GM23338 (cell line): ENCODE measurements around the gene PIK3CG. TPM values are rescaled to one million over a fixed set of nuclear protein-coding genes. Genes with fewer than 3 reads are reported as not detected.

Experiments
- ATAC-seq: fragments of 200-7000 bp; cut with Tn5 transposase; 3 replicates; pipeline ENCODE4 v1.9.1; 2020
- DNase-seq: peaks from one replicate; pipeline ENCODE4 v3.0.0-alpha.2; 2015; ENCODE audit warnings: low spot score
- H2AFZ ChIP-seq: fragments of 200-600 bp; sonication (generic); 2 replicates; pipeline ENCODE4 v1.8.0; 2016; ENCODE audit warnings: antibody characterized with exemption, mild to moderate bottlenecking, moderate library complexity
- H3F3A ChIP-seq: fragments of 200-600 bp; sonication (generic); replicated peaks from 2 replicates; pipeline ENCODE4 v1.8.0; 2017; ENCODE audit warnings: antibody characterized with exemption, mixed run types, low read depth
- H3K27ac ChIP-seq: fragments of 200-600 bp; sonication (generic); 2 replicates; pipeline ENCODE4 v1.6.1; 2016; ENCODE audit warnings: low read depth
- H3K27me3 ChIP-seq: fragments of 200-600 bp; sonication (generic); 2 replicates; pipeline ENCODE4 v1.8.0; 2016; ENCODE audit warnings: mild to moderate bottlenecking, mixed run types, moderate library complexity; ENCODE audit not compliant: insufficient read depth
- H3K36me3 ChIP-seq: fragments of 200-600 bp; sonication (generic); 2 replicates; pipeline ENCODE4 v1.8.0; 2016; ENCODE audit warnings: mild to moderate bottlenecking; ENCODE audit not compliant: insufficient read depth
- H3K4me1 ChIP-seq: fragments of 200-600 bp; sonication (generic); 2 replicates; pipeline ENCODE4 v1.8.0; 2016; ENCODE audit warnings: mild to moderate bottlenecking, moderate library complexity; ENCODE audit not compliant: insufficient read depth
- H3K4me2 ChIP-seq: fragments of 200-600 bp; sonication (generic); 2 replicates; pipeline ENCODE4 v1.7.1; 2017; ENCODE audit warnings: mixed run types
- H3K4me3 ChIP-seq: fragments of 200-600 bp; sonication (generic); 2 replicates; pipeline ENCODE4 v1.6.1; 2016; ENCODE audit warnings: mixed run types
- H3K79me2 ChIP-seq: fragments of 200-600 bp; sonication (generic); replicated peaks from 2 replicates; pipeline ENCODE4 v1.8.0; 2017; ENCODE audit warnings: mild to moderate bottlenecking; ENCODE audit not compliant: insufficient read depth
- H3K9me2 ChIP-seq: fragments of 200-600 bp; sonication (generic); 2 replicates; pipeline ENCODE4 v1.8.0; 2017; ENCODE audit not compliant: insufficient read depth
- H4K20me1 ChIP-seq: fragments of 200-600 bp; sonication (generic); replicated peaks from 2 replicates; pipeline ENCODE4 v1.8.0; 2017; ENCODE audit warnings: mild to moderate bottlenecking; ENCODE audit not compliant: insufficient read depth
- H3K27ac Mint-ChIP-seq: 2 replicates; pipeline ENCODE4 v1.8.0; 2020; ENCODE audit warnings: inconsistent platforms, mild to moderate bottlenecking, moderate library complexity, mixed read lengths
- H3K27me3 Mint-ChIP-seq: 3 replicates; pipeline ENCODE4 v1.8.0; 2022; ENCODE audit warnings: low read depth, mild to moderate bottlenecking, moderate library complexity, mixed read lengths, inconsistent platforms; ENCODE audit not compliant: insufficient read depth, poor library complexity
- H3K36me3 Mint-ChIP-seq: 3 replicates; pipeline ENCODE4 v1.8.0; 2021; ENCODE audit warnings: low read depth, mild to moderate bottlenecking, inconsistent platforms, moderate library complexity, mixed read lengths
- H3K4me1 Mint-ChIP-seq: 3 replicates; pipeline ENCODE4 v1.8.0; 2020; ENCODE audit warnings: mild to moderate bottlenecking, inconsistent platforms, mixed read lengths
- H3K4me3 Mint-ChIP-seq: 3 replicates; pipeline ENCODE4 v1.8.0; 2021; ENCODE audit warnings: moderate library complexity, mild to moderate bottlenecking, inconsistent platforms, mixed read lengths
- H3K9me3 Mint-ChIP-seq: 3 replicates; pipeline ENCODE4 v1.8.0; 2020; ENCODE audit warnings: moderate library complexity, mild to moderate bottlenecking, inconsistent platforms, mixed read lengths
- CTCF ChIP-seq, 2 experiments: fragments of 200-600 bp in 1 of 2; sonication (generic) in 1 of 2; conservative IDR thresholded peaks; 2 replicates each; pipeline versions ENCODE4 v1.5.1 to v1.6.1; 2016 to 2017; ENCODE audit warnings: antibody characterized with exemption in 2 of 2, low read depth in 2 of 2, mild to moderate bottlenecking in 2 of 2, moderate library complexity in 1 of 2
- ETS1 ChIP-seq: IDR thresholded peaks from 2 replicates; pipeline ENCODE4 v1.6.1; 2016; ENCODE audit warnings: antibody characterized with exemption
- EZH2 ChIP-seq: fragments of 200-600 bp; sonication (generic); IDR thresholded peaks from one replicate; pipeline ENCODE4 v1.8.0; 2017; ENCODE audit warnings: antibody characterized with exemption, mild to moderate bottlenecking, low read depth; ENCODE audit not compliant: unreplicated experiment
- JUNB ChIP-seq: IDR thresholded peaks from one replicate; pipeline ENCODE4 v1.6.1; 2016; ENCODE audit warnings: antibody characterized with exemption; ENCODE audit not compliant: unreplicated experiment
- REST ChIP-seq: IDR thresholded peaks from one replicate; pipeline ENCODE4 v1.6.1; 2018; ENCODE audit warnings: antibody characterized with exemption; ENCODE audit not compliant: unreplicated experiment
- STAT1 ChIP-seq: IDR thresholded peaks from one replicate; pipeline ENCODE4 v1.6.1; 2016; ENCODE audit warnings: antibody characterized with exemption; ENCODE audit not compliant: unreplicated experiment
- ZNF114 ChIP-seq: fragments of 250-450 bp; sonication (Bioruptor Pico); IDR thresholded peaks from 2 replicates; pipeline ENCODE4 v1.5.0; 2020; ENCODE audit warnings: mild to moderate bottlenecking, moderate library complexity
- ZNF331 ChIP-seq: fragments of 250-450 bp; sonication (Bioruptor Pico); IDR thresholded peaks from 2 replicates; pipeline ENCODE4 v1.5.0; 2020; ENCODE audit warnings: low read depth, mild to moderate bottlenecking, moderate library complexity
- ZNF462 ChIP-seq: fragments of 250-450 bp; sonication (Bioruptor Pico); IDR thresholded peaks from 2 replicates; pipeline ENCODE4 v1.5.0; 2020; ENCODE audit warnings: mild to moderate bottlenecking, moderate library complexity
- polyA plus RNA-seq: library from polyadenylated mRNA; unstranded; fragments of >200 nt; fragmentation: Nextera tagmentation; extraction: Ambion mirVana; gene quantifications from 2 replicates; pipeline ENCODE4 v1.2.1, GENCODE V29; 2016
- total RNA-seq: library from RNA; depleted of rRNA; stranded (reverse); fragments of >200 nt; shearing (Covaris generic); gene quantifications from 2 replicates; pipeline ENCODE4 v1.2.3, GENCODE V29; 2014

PIK3CG gene
- total and polyA plus RNA-seq, 2 experiments from 2014 or later: not detected

- H3K4me3 Mint-ChIP-seq: no peak overlapping the region
- H3K79me2 ChIP-seq: no peaks in the 10 kb centered on the region
- peaks cover 12% of the 10 kb centered on the region; the same call in 1 of the 2 replicates for H3K9me2 ChIP-seq
- no peaks in the 10 kb centered on the region for H3K36me3 Mint-ChIP-seq
- H3K27me3 Mint-ChIP-seq: no peaks in the 10 kb centered on the region
- no peak for ATAC-seq
- no peak overlapping the region for H3K4me2 ChIP-seq
- peak overlapping the region; percentile 52; the same call in 1 of the 2 replicates for H2AFZ ChIP-seq
- H4K20me1 ChIP-seq: no peaks in the 10 kb centered on the region
- H3K27ac ChIP-seq: no peak overlapping the region
- DNase-seq: no peak
- H3K27me3 ChIP-seq: no peaks in the 10 kb centered on the region
- H3K36me3 ChIP-seq: no peaks in the 10 kb centered on the region
- H3K4me1 Mint-ChIP-seq: peaks cover 4% of the 10 kb centered on the region; the same call in 1 of the 3 replicates
- H3K4me3 ChIP-seq: no peak overlapping the region
- no peak for TF ChIP-seq ZNF114 (CRISPR knock-in tag)
- TF ChIP-seq EZH2: no peak
- TF ChIP-seq ETS1: no peak
- TF ChIP-seq CTCF (conservative IDR thresholded peaks at IDR 0.05; ENCODE audit: low read depth in 2 of 2): no peak
- no peak for TF ChIP-seq ZNF331 (CRISPR knock-in tag)
- TF ChIP-seq ZNF462: no peak
- TF ChIP-seq REST: no peak
- no peak for TF ChIP-seq JUNB
- TF ChIP-seq STAT1: no peak
- no peak overlapping the region for H3K27ac Mint-ChIP-seq
- H3K4me1 ChIP-seq: no peaks in the 10 kb centered on the region
- H3K9me3 Mint-ChIP-seq: no peaks in the 10 kb centered on the region
- H3F3A ChIP-seq: no peaks in the 10 kb centered on the region
Observed at GRCh38 chr7:106853250-106853908, 11.7 kb upstream of the PIK3CG start.
